ENCODE data around the gene CRAMP1.

CRAMP1 gene

GRCh38 chr16:1659031-1659430 lies 46.9 kb downstream of the CRAMP1 start:
- DNase-seq, result no peak

GRCh38 chr16:1661826-1662225 lies 49.7 kb downstream of the CRAMP1 start:
- DNase-seq, result no peak

DNA sequence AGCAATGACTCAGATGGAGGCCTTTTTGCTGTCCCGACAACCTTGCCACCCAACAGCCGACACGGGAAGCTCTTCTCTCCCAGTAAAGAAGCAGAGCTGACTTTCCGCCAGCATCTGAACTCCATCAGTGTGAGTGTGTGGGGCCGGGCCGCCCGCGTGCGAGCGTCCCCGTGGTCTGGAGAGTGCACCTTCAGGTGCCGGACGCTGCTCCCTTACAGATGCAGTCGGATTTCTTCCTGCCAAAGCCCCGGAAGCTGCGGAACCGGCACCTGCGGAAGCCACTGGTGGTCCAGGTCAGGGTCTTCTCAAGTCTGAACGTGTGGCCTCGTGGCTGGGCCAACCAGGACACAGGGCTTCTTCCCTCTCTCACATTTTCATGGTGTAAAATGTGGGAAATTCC lies 50.4 kb downstream of the CRAMP1 start:
- DNase-seq, result no peak

- DNase-seq, result no peak
Measured at GRCh38 chr16:1665829-1666228, 53.7 kb downstream of the CRAMP1 start.

- DNase-seq, result no peak
Measured at GRCh38 chr16:1666316-1666715, 54.2 kb downstream of the CRAMP1 start.

- DNase-seq, result no peak
Measured at GRCh38 chr16:1667271-1667670, 55.1 kb downstream of the CRAMP1 start.

GRCh38 chr16:1667916-1668315 lies 55.8 kb downstream of the CRAMP1 start:
- no peak for DNase-seq

GRCh38 chr16:1668612-1669319 lies 56.6 kb downstream of the CRAMP1 start:
- DNase-seq, result no peak

DNA sequence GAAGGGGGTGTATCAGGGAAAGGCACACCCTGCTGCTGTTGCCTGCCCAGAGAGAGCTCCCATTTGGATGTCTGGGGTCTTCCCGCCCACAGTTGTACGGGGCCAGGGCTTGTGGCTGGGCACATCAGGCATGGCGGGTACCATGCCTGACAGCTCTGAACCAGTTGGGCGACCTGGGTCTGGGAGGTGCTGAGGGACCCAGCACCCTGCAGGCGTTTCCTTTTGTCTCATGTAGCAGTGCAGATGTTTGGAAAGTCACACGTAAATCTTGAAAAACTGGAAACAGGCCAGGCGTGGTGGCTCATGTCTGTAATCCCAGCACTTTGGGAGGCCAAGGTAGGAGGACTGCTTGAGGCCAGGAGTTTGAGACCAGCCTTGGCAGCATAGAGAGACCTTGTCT lies 57.5 kb downstream of the CRAMP1 start:
- DNase-seq, result no peak

DNA sequence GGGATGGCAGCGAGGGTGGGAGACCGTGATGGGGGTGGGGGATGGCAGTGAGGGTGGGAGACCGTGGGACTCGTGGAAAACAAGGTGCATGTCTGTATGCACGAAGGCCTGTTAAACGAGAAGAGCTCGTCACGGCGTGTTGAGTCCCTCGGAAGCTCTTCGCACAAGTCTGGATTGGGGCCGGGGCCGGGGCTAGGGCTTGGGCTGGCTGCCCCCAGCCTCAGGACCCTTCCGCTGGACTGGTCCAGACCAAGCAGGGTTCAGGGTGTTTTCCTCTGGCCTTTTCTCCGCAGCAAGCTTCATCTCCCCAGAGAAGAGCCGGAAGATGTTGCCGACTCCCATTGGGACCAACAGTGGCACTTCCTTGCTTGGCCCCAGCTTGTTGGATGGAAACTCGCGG lies 58.2 kb downstream of the CRAMP1 start:
- no peak for DNase-seq

DNA sequence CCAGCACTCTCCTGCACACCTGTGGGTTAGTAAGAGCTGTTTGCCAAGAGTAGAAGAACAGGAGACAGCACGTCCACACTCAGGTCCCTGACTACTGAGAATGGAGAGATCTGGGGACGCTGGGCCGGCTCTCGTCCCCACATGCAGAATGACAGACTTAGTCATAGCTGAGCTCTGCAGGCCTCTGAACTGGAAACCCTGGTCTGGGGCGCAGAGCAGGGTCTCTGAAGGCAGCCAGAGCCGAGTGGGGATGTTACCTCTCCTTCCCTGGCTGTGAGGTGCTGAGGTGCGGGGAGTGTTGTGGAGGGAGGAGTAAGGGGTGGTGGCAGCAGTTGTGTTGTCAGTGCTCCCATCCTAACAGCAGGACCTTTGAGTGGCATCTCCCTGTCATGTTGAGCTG lies 58.7 kb downstream of the CRAMP1 start:
- DNase-seq, result no peak

- DNase-seq, result no peak
Measured at GRCh38 chr16:1673424-1674151, 61.4 kb downstream of the CRAMP1 start.

- DNase-seq, result no peak
Measured at GRCh38 chr16:1674306-1674705, 62.1 kb downstream of the CRAMP1 start.

- DNase-seq, result no peak
Measured at GRCh38 chr16:1674751-1675664, 62.8 kb downstream of the CRAMP1 start.

- DNase-seq, result no peak
Measured at GRCh38 chr16:1676661-1677060, 64.5 kb downstream of the CRAMP1 start.

- DNase-seq, result no peak
Measured at GRCh38 chr16:1677339-1677738, 65.2 kb downstream of the CRAMP1 start.

- peak; percentile 89 for DNase-seq
Measured at GRCh38 chr16:1677942-1678499, 65.9 kb downstream of the CRAMP1 start, which contains the start of gene JPT2. Gene JPT2 (plus strand): TSS chr16:1678279. CDS start chr16:1678313, 34 bp downstream.

GRCh38 chr16:1678500-1679098 lies 66.4 kb downstream of the CRAMP1 start:
- peak; percentile 63 for DNase-seq

DNA sequence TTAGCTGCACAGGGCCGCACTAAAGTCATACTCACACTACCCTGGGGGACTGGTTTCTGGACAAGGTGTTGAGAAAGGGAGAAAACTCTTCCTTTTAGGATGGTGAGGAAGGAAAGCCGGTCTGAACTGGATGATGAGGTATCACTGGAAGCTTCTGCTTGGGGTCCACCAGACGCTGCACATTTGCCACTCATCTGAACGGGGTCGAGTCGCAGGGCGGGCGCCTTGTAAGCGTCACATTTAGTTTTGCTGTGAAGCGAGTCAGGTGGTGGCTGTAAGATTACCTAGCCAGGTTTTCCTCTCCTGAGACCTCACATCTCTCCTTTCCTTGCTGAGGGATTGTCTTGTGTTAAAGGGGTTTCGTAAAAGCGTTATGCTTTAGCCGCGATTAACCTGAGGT lies 68.2 kb downstream of the CRAMP1 start:
- DNase-seq, result no peak

DNA sequence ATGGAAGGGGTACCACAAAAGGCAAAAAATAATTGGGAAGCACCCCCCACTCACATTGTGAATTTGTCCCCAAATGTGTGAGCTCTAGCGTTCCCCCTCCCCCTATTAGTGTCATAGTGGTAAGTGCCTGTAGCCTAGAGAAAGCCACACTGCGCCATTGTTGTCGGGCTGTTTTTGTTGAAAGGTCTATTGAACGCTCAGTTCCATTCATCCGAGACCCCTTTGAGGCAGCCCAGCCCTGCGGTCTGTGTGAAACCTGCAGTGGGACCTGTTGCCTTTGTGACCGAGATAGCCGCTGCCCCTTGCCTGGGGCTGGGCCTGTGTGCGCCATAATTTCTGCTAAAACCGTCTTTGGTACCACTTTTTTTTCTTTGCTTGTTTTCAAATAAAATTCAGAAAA lies 68.9 kb downstream of the CRAMP1 start:
- no peak for DNase-seq

GRCh38 chr16:1687427-1688316 lies 75.5 kb downstream of the CRAMP1 start:
- DNase-seq, result no peak
